ENCODE results near the gene SLC6A17. TPM values are rescaled to one million over a fixed set of nuclear protein-coding genes. Genes with fewer than 3 reads are reported as not detected.

SLC6A17 gene
- total and polyA plus RNA-seq, 2 donors: 0.05 to 0.10 TPM

GRCh38 chr1:110216844-110217444, 66.7 kb downstream of the SLC6A17 start:
- Histone ChIP-seq H3K27ac (ENCODE audit: low read depth) (no peak overlapping the region), H3K4me1 (ENCODE audit: insufficient read depth) (no peaks in the 10 kb centered on the region), H3K36me3 (ENCODE audit: insufficient read depth) (no peaks in the 10 kb centered on the region), H3K4me3 (ENCODE audit: low read depth, low read length) (no peak overlapping the region)
- DNase-seq (ENCODE audit: extremely low spot score): no peak
- 95% methylated on average over 6 of the region's 6 CpGs for WGBS

GRCh38 chr1:110218137-110218536, 67.8 kb downstream of the SLC6A17 start:
- Histone ChIP-seq H3K36me3 (ENCODE audit: insufficient read depth) (no peaks in the 10 kb centered on the region), H3K27ac (ENCODE audit: low read depth) (no peak overlapping the region), H3K4me1 (ENCODE audit: insufficient read depth) (no peaks in the 10 kb centered on the region), H3K4me3 (ENCODE audit: low read depth, low read length) (no peak overlapping the region)
- WGBS: 86% methylated on average over 5 of the region's 5 CpGs
- no peak for DNase-seq (ENCODE audit: extremely low spot score)

- H3K36me3 ChIP-seq (ENCODE audit: insufficient read depth): no peaks in the 10 kb centered on the region
- 64% methylated on average over 4 of the region's 4 CpGs for WGBS
- no peak for DNase-seq (ENCODE audit: extremely low spot score)
- no peaks in the 10 kb centered on the region for H3K4me1 ChIP-seq (ENCODE audit: insufficient read depth)
- H3K27ac ChIP-seq (ENCODE audit: low read depth): no peak overlapping the region
- H3K4me3 ChIP-seq (ENCODE audit: low read depth, low read length): no peak overlapping the region
Measured at GRCh38 chr1:110218739-110219138, 68.4 kb downstream of the SLC6A17 start.

- WGBS: 89% methylated on average over 5 of the region's 5 CpGs
- DNase-seq (ENCODE audit: extremely low spot score): no peak
- Histone ChIP-seq H3K4me1 (ENCODE audit: insufficient read depth) (no peaks in the 10 kb centered on the region), H3K27ac (ENCODE audit: low read depth) (no peak overlapping the region), H3K4me3 (ENCODE audit: low read depth, low read length) (no peak overlapping the region), H3K36me3 (ENCODE audit: insufficient read depth) (no peaks in the 10 kb centered on the region)
Measured at GRCh38 chr1:110220324-110220723, 70.0 kb downstream of the SLC6A17 start.

GRCh38 chr1:110221119-110221518, 70.8 kb downstream of the SLC6A17 start:
- Histone ChIP-seq H3K36me3 (ENCODE audit: insufficient read depth) (no peaks in the 10 kb centered on the region), H3K4me3 (ENCODE audit: low read depth, low read length) (no peak overlapping the region), H3K4me1 (ENCODE audit: insufficient read depth) (no peaks in the 10 kb centered on the region), H3K27ac (ENCODE audit: low read depth) (no peak overlapping the region)
- WGBS: 89% methylated on average over 4 of the region's 4 CpGs
- no peak for DNase-seq (ENCODE audit: extremely low spot score)

GRCh38 chr1:110223127-110223526, 72.8 kb downstream of the SLC6A17 start:
- DNase-seq (ENCODE audit: extremely low spot score): no peak
- Histone ChIP-seq H3K4me3 (ENCODE audit: low read depth, low read length) (no peak overlapping the region), H3K27ac (ENCODE audit: low read depth) (no peak overlapping the region), H3K4me1 (ENCODE audit: insufficient read depth) (no peaks in the 10 kb centered on the region), H3K36me3 (ENCODE audit: insufficient read depth) (no peaks in the 10 kb centered on the region)
- 96% methylated on average over 27 of the region's 27 CpGs for WGBS

- Histone ChIP-seq H3K4me1 (ENCODE audit: insufficient read depth) (no peaks in the 10 kb centered on the region), H3K36me3 (ENCODE audit: insufficient read depth) (no peaks in the 10 kb centered on the region), H3K4me3 (ENCODE audit: low read depth, low read length) (no peak overlapping the region), H3K27ac (ENCODE audit: low read depth) (no peak overlapping the region)
- WGBS: 96% methylated on average over 17 of the region's 17 CpGs
- DNase-seq (ENCODE audit: extremely low spot score): no peak
Measured at GRCh38 chr1:110223581-110223980, 73.3 kb downstream of the SLC6A17 start.

- no peak overlapping the region for H3K4me3 ChIP-seq (ENCODE audit: low read depth, low read length)
- WGBS: 80% methylated on average over 8 of the region's 8 CpGs
- DNase-seq (ENCODE audit: extremely low spot score): no peak
- H3K36me3 ChIP-seq (ENCODE audit: insufficient read depth): no peaks in the 10 kb centered on the region
- no peak overlapping the region for H3K27ac ChIP-seq (ENCODE audit: low read depth)
- H3K4me1 ChIP-seq (ENCODE audit: insufficient read depth): no peaks in the 10 kb centered on the region
Measured at GRCh38 chr1:110224240-110224995, 74.1 kb downstream of the SLC6A17 start.

- no peak for DNase-seq (ENCODE audit: extremely low spot score)
- H3K36me3 ChIP-seq (ENCODE audit: insufficient read depth): no peaks in the 10 kb centered on the region
- no peaks in the 10 kb centered on the region for H3K4me1 ChIP-seq (ENCODE audit: insufficient read depth)
- H3K27ac ChIP-seq (ENCODE audit: low read depth): no peak overlapping the region
- H3K4me3 ChIP-seq (ENCODE audit: low read depth, low read length): no peak overlapping the region
- WGBS: 51% methylated on average over 7 of the region's 7 CpGs
Measured at GRCh38 chr1:110225212-110225611, 74.9 kb downstream of the SLC6A17 start.

- WGBS: 93% methylated on average over 18 of the region's 18 CpGs
- Histone ChIP-seq H3K4me3 (ENCODE audit: low read depth, low read length) (no peak overlapping the region), H3K4me1 (ENCODE audit: insufficient read depth) (no peaks in the 10 kb centered on the region), H3K36me3 (ENCODE audit: insufficient read depth) (no peaks in the 10 kb centered on the region), H3K27ac (ENCODE audit: low read depth) (no peak overlapping the region)
- DNase-seq (ENCODE audit: extremely low spot score): no peak
Measured at GRCh38 chr1:110225756-110226404, 75.6 kb downstream of the SLC6A17 start.

- no peak overlapping the region for H3K27ac ChIP-seq (ENCODE audit: low read depth)
- no peak for DNase-seq (ENCODE audit: extremely low spot score)
- whole genome bisulfite sequencing: 92% methylated on average over 12 of the region's 12 CpGs
Measured at GRCh38 chr1:110227774-110228173, 77.5 kb downstream of the SLC6A17 start.

GRCh38 chr1:110228381-110228780, 78.1 kb downstream of the SLC6A17 start:
- H3K36me3 ChIP-seq (ENCODE audit: insufficient read depth): no peaks in the 10 kb centered on the region
- DNase-seq (ENCODE audit: extremely low spot score): no peak
- no peaks in the 10 kb centered on the region for H3K4me1 ChIP-seq (ENCODE audit: insufficient read depth)
- WGBS: 79% methylated on average over 12 of the region's 12 CpGs
- no peak overlapping the region for H3K4me3 ChIP-seq (ENCODE audit: low read depth, low read length)
- H3K27ac ChIP-seq (ENCODE audit: low read depth): no peak overlapping the region

More at GRCh38 chr1:110227774-110228173, 77.5 kb downstream of the SLC6A17 start:
- H3K36me3 ChIP-seq (ENCODE audit: insufficient read depth): no peaks in the 10 kb centered on the region
- H3K4me1 ChIP-seq (ENCODE audit: insufficient read depth): no peaks in the 10 kb centered on the region
- H3K4me3 ChIP-seq (ENCODE audit: low read depth, low read length): no peak overlapping the region

GRCh38 chr1:110228869-110229268, 78.6 kb downstream of the SLC6A17 start:
- WGBS: 76% methylated on average over 9 of the region's 9 CpGs
- no peaks in the 10 kb centered on the region for H3K4me1 ChIP-seq (ENCODE audit: insufficient read depth)
- no peaks in the 10 kb centered on the region for H3K36me3 ChIP-seq (ENCODE audit: insufficient read depth)
- H3K27ac ChIP-seq (ENCODE audit: low read depth): no peak overlapping the region
- H3K4me3 ChIP-seq (ENCODE audit: low read depth, low read length): no peak overlapping the region
- no peak for DNase-seq (ENCODE audit: extremely low spot score)

Data from urinary bladder (tissue), 4 donors.